SK-N-SH treated with all-trans-retinoic acid at 6 μM for 48 hours (cell line): ENCODE data around the gene ATG13.

Experiments used
- ATAC-seq: fragments of 200-7000 bp; cut with Tn5 transposase; 3 replicates; pipeline ENCODE4 v1.9.1; 2020; ENCODE audit warnings: mild to moderate bottlenecking, moderate library complexity
- ARNTL ChIP-seq: fragments of 450-650 bp; formaldehyde crosslinking; IDR thresholded peaks from 2 replicates; pipeline ENCODE4 v1.5.0; 2020; ENCODE audit warnings: low read depth, mild to moderate bottlenecking, moderate library complexity, borderline replicate concordance
- BACH2 ChIP-seq: fragments of 250-450 bp; sonication (Bioruptor Pico); IDR thresholded peaks from 2 replicates; pipeline ENCODE4 v1.9.0; 2021; ENCODE audit warnings: mild to moderate bottlenecking, borderline replicate concordance
- CREB5 ChIP-seq: fragments of 250-450 bp; sonication (Bioruptor Pico); IDR thresholded peaks from 2 replicates; pipeline ENCODE4 v1.5.1; 2020; ENCODE audit warnings: low read depth, mild to moderate bottlenecking, moderate library complexity
- CSDC2 ChIP-seq: fragments of 250-450 bp; sonication (Bioruptor Pico); IDR thresholded peaks from 2 replicates; pipeline ENCODE4 v1.5.0; 2020; ENCODE audit warnings: mild to moderate bottlenecking, moderate library complexity
- ESRRG ChIP-seq: fragments of 250-450 bp; sonication (Bioruptor Pico); IDR thresholded peaks from 2 replicates; pipeline ENCODE4 v1.6.1; 2021; ENCODE audit warnings: mild to moderate bottlenecking
- GLIS3 ChIP-seq: fragments of 250-450 bp; sonication (Bioruptor Pico); IDR thresholded peaks from 2 replicates; pipeline ENCODE4 v1.5.0; 2020; ENCODE audit warnings: mild to moderate bottlenecking, moderate library complexity
- ISL1 ChIP-seq: fragments of 250-450 bp; sonication (Bioruptor Pico); IDR thresholded peaks from 2 replicates; pipeline ENCODE4 v2.1.2; 2022; ENCODE audit warnings: mild to moderate bottlenecking, moderate library complexity
- OSR1 ChIP-seq: fragments of 250-450 bp; sonication (Bioruptor Pico); IDR thresholded peaks from 2 replicates; pipeline ENCODE4 v1.8.0; 2022; ENCODE audit warnings: moderate library complexity, mild to moderate bottlenecking, inconsistent platforms
- PATZ1 ChIP-seq: fragments of 250-450 bp; sonication (Bioruptor Pico); IDR thresholded peaks from 2 replicates; pipeline ENCODE4 v1.8.0; 2020; ENCODE audit warnings: mild to moderate bottlenecking, moderate library complexity, borderline replicate concordance
- POU6F1 ChIP-seq: fragments of 250-450 bp; sonication (Bioruptor Pico); IDR thresholded peaks from 2 replicates; pipeline ENCODE4 v1.8.0; 2021; ENCODE audit warnings: low read depth, mild to moderate bottlenecking, moderate library complexity, borderline replicate concordance
- RARB ChIP-seq: fragments of 250-450 bp; sonication (Bioruptor Pico); IDR thresholded peaks from 2 replicates; pipeline ENCODE4 v1.8.0; 2021; ENCODE audit warnings: mild to moderate bottlenecking, moderate library complexity
- TCF4 ChIP-seq: fragments of 250-450 bp; sonication (Bioruptor Pico); IDR thresholded peaks from 2 replicates; pipeline ENCODE4 v1.8.0; 2021; ENCODE audit warnings: mild to moderate bottlenecking, moderate library complexity, borderline replicate concordance
- TOX ChIP-seq: fragments of 250-450 bp; sonication (Bioruptor Pico); IDR thresholded peaks from 2 replicates; pipeline ENCODE4 v1.8.0; 2021; ENCODE audit warnings: mild to moderate bottlenecking, moderate library complexity, borderline replicate concordance
- TSHZ2 ChIP-seq: fragments of 250-450 bp; sonication (Bioruptor Pico); IDR thresholded peaks from 2 replicates; pipeline ENCODE4 v1.5.0; 2020; ENCODE audit warnings: mild to moderate bottlenecking, moderate library complexity
- ZC3H10 ChIP-seq: fragments of 250-450 bp; sonication (Bioruptor Pico); IDR thresholded peaks from 2 replicates; pipeline ENCODE4 v1.5.1; 2021; ENCODE audit warnings: mild to moderate bottlenecking, moderate library complexity
- ZFP3 ChIP-seq: fragments of 250-450 bp; sonication (Bioruptor Pico); IDR thresholded peaks from 2 replicates; pipeline ENCODE4 v1.5.0; 2020; ENCODE audit warnings: mild to moderate bottlenecking, moderate library complexity
- ZFP30 ChIP-seq: fragments of 450-650 bp; formaldehyde crosslinking; IDR thresholded peaks from 2 replicates; pipeline ENCODE4 v1.5.0; 2022; ENCODE audit warnings: mild to moderate bottlenecking, moderate library complexity
- ZNF565 ChIP-seq: fragments of 450-650 bp; formaldehyde crosslinking; conservative IDR thresholded peaks from 2 replicates; pipeline ENCODE4 v1.5.0; 2020; ENCODE audit warnings: low read depth, mild to moderate bottlenecking, moderate library complexity
- ZNF70 ChIP-seq: fragments of 450-650 bp; formaldehyde crosslinking; IDR thresholded peaks from 2 replicates; pipeline ENCODE4 v1.5.0; 2020; ENCODE audit warnings: mild to moderate bottlenecking, moderate library complexity
- ZNF8 ChIP-seq: fragments of 450-650 bp; formaldehyde crosslinking; IDR thresholded peaks from 2 replicates; pipeline ENCODE4 v1.5.0; 2020; ENCODE audit warnings: mild to moderate bottlenecking, moderate library complexity
- TF ChIP-seq, protein P1 (sequence below): fragments of 250-450 bp; sonication (Bioruptor Pico); IDR thresholded peaks from 2 replicates; pipeline ENCODE4 v1.5.1; 2021; ENCODE audit warnings: mild to moderate bottlenecking, moderate library complexity

ATG13 gene

DNA sequence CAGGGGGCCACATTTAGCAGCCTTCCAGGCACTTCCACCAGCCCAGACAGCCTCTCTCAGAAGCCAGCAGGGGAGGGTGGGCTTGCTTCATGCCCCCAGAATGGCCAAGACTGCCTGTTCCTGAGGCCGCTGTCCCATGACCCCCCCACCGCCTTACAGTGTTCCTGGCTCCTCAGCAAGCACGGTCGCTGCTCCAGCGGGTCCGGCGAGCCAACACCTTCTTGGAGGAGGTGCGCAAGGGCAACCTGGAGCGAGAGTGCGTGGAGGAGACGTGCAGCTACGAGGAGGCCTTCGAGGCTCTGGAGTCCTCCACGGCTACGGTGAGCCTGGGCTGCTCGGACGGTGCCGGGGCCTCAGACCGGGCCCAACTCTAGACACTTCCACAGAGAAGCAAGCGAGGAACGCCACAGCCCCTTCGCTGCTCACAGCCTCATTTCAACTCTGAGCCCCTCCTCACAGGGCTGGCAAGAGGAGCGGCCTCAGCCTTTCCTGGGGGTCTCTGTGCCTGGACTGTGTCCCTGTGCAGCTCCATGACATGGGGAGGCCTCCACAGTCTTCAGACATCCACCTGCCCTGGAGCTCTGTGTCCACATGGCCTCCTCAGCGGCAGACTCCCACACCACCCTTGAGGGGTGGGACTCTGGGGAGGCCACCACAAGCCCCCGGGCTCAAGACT lies 102.3 kb downstream of the ATG13 start (continued):
- no peak for TF ChIP-seq GLIS3 (CRISPR knock-in tag)
- no peak for TF ChIP-seq ZNF70

DNA sequence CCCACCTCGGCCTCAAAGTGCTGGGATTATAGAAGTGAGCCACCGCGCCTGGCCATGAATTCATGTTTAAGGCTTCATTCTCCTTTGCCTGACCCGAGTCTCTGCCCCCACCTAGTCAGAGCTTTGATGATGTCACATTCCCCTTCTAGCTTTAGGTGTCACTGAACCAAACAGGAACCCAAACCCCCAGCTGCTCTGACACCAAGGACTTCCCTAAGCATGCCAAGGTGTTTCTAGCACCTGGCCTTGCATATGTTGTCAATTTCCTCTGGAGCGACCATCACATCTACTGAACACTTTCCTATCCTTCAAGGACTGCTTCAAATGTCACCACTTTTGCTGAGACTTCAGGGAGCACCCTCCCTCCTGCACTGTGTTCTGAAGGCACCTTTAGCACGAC lies 103.9 kb downstream of the ATG13 start:
- TF ChIP-seq ZC3H10 (no peak), ZFP3 (CRISPR knock-in tag) (no peak), CREB5 (no peak), POU6F1 (CRISPR knock-in tag) (no peak), ZNF70 (no peak), RARB (CRISPR knock-in tag) (no peak), BACH2 (CRISPR knock-in tag) (no peak), GLIS3 (CRISPR knock-in tag) (no peak), ZFP30 (CRISPR knock-in tag) (no peak), ESRRG (CRISPR knock-in tag) (no peak), OSR1 (CRISPR knock-in tag) (no peak), TOX (CRISPR knock-in tag) (no peak), ZNF8 (no peak), ISL1 (CRISPR knock-in tag) (no peak), ARNTL (CRISPR knock-in tag) (no peak)
- TF ChIP-seq, protein P1, sequence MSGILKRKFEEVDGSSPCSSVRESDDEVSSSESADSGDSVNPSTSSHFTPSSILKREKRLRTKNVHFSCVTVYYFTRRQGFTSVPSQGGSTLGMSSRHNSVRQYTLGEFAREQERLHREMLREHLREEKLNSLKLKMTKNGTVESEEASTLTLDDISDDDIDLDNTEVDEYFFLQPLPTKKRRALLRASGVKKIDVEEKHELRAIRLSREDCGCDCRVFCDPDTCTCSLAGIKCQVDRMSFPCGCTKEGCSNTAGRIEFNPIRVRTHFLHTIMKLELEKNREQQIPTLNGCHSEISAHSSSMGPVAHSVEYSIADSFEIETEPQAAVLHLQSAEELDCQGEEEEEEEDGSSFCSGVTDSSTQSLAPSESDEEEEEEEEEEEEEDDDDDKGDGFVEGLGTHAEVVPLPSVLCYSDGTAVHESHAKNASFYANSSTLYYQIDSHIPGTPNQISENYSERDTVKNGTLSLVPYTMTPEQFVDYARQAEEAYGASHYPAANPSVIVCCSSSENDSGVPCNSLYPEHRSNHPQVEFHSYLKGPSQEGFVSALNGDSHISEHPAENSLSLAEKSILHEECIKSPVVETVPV (CRISPR knock-in tag): no peak
- TF ChIP-seq, all 23 proteins: peak for 0
- ATAC-seq: no peak

DNA sequence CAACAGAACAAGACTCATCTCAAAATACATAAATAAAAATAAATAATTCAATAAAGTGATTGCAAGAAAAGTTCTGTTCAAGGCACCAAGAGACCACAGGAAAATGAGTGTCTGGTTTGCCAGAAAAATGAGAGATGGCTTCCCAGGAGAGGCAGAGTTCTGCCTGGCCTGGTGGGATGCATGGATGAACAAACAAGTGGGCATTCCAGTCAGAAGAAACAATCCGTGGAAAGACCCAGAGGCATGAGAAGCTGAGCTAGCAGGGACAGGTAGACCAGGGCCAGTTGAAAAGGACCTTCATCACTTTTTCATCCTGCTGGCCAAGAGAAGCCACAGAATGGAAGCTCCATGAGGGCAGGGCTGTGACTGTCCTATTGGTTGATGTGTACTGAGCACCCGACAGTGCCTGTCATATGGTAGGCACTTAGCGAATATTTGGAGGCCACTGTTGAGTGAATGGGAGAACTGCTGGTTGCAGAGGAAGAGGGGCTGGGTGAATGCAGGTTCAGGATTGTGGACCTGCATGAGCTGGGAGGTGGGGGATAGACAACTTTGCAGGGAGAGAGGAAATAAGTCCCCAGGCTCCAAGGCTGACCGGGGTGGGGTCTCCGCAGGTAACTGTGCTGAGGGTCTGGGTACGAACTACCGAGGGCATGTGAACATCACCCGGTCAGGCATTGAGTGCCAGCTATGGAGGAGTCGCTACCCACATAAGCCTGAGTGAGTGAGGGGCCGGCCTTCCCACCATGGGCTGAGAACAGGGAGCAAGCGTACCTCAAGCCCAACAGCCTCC lies 105.4 kb downstream of the ATG13 start:
- TF ChIP-seq ZFP30 (CRISPR knock-in tag) (no peak), POU6F1 (CRISPR knock-in tag) (no peak), TSHZ2 (CRISPR knock-in tag) (no peak), PATZ1 (CRISPR knock-in tag) (no peak), ZNF565 (CRISPR knock-in tag) (no peak), ZC3H10 (no peak), BACH2 (CRISPR knock-in tag) (no peak), ARNTL (CRISPR knock-in tag) (no peak), CREB5 (no peak), ZNF8 (no peak), OSR1 (CRISPR knock-in tag) (no peak), ISL1 (CRISPR knock-in tag) (no peak), TCF4 (CRISPR knock-in tag) (no peak), ZNF70 (no peak), ESRRG (CRISPR knock-in tag) (no peak), ZFP3 (CRISPR knock-in tag) (no peak), GLIS3 (CRISPR knock-in tag) (no peak), CSDC2 (CRISPR knock-in tag) (no peak), TOX (CRISPR knock-in tag) (no peak)
- TF ChIP-seq, protein P1 (CRISPR knock-in tag): no peak
- no peak for ATAC-seq
